ENCODE data around the gene MTRFR. TPM values are rescaled to one million over a fixed set of nuclear protein-coding genes. Genes with fewer than 3 reads are reported as not detected.

The MTRFR gene
- total RNA-seq (2021): 21.9 and 26.3 TPM in 2 replicates
- percentile 72 among the genes with signal in this experiment for Bru-seq, nascent RNA
- BruChase-seq, experiment 1, labeled RNA remaining after a 2-hour chase: percentile 70 among the genes with signal in this experiment
- BruChase-seq, experiment 2, labeled RNA remaining after a 6-hour chase: percentile 72 among the genes with signal in this experiment
- long read RNA-seq, transcript C12orf65-201 (3 exons, 2,073 nt): major isoform, 90 of 107 reads
- long read RNA-seq, partial matches to known transcripts: 0 of 107 reads
- long read RNA-seq, other reads (novel, unspliced or antisense): 6 of 107 reads

DNA sequence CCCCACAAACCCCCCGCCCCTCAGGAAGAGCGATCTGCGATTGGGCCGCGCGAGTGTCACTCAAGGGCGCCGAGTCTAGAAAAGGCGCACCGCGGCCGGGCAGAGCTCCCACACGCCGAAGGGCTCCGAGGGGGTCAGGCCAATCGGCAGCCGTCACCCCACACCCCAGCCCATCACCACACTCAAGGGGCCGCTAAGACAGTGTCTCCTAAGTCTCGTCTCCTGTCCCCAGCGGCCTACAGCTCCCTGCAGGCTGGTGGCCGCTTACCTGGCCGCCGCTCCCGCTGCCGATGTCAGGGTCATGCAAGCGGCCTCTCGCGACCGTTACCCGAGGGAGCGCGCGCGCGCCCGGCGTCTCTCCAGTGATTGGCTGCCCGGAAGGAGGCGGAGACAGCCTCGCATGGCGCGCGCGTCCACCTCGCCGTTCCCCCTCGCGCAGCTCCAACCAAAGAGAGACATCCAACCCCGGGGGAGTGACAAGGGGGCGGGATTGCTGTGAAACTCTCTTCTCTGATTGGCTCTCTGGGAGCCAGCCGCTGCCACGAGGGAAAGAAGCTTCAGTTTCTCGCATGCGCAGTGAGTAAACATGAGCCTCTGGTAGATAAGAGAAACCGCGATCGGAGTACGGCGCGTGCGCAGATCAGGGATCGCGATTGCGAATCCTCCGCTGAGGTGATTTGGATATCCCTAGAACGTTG lies at the start of gene MTRFR, which contains the start of gene MPHOSPH9:
Gene MTRFR (plus strand): TSS at position 630 of the 698 bp plus-strand sequence. CDS start 20,239 bp downstream, outside the sequence.
Gene MPHOSPH9 (minus strand): TSS at position 335 of the 698 bp plus-strand sequence. CDS start 2,777 bp downstream, outside the sequence.
- peak within 1 kb of the TSS; percentile 88 for H3K27ac ChIP-seq (ENCODE audit: low read depth, low read length, poor library complexity, severe bottlenecking)
- peaks cover 5% of the 10 kb centered on the region for H3K36me3 ChIP-seq (ENCODE audit: insufficient read depth, low read length, poor library complexity, severe bottlenecking)
- H3K9me3 ChIP-seq (ENCODE audit: low read depth, low read length, poor library complexity, severe bottlenecking): no peaks in the 10 kb centered on the region
- peak; percentile 100 for DNase-seq (ENCODE audit: low spot score)
- H3K27me3 ChIP-seq (replicated peaks; ENCODE audit: insufficient read depth, low read depth, low read length, poor library complexity): no peaks in the 10 kb centered on the region
- intact Hi-C loops (cut with micrococcal nuclease; ENCODE audit: unreplicated experiment): loop anchor here (2.0 to 10.0 kb wide), 3 partner anchors 156 to 358 kb away; partner anchors contain the start of gene ABCB9
- no peak for TF ChIP-seq EZH2 (IDR thresholded peaks at IDR 0.05; ENCODE audit: borderline replicate concordance, low read depth, low read length, poor library complexity, severe bottlenecking)
- TF ChIP-seq, protein P1, sequence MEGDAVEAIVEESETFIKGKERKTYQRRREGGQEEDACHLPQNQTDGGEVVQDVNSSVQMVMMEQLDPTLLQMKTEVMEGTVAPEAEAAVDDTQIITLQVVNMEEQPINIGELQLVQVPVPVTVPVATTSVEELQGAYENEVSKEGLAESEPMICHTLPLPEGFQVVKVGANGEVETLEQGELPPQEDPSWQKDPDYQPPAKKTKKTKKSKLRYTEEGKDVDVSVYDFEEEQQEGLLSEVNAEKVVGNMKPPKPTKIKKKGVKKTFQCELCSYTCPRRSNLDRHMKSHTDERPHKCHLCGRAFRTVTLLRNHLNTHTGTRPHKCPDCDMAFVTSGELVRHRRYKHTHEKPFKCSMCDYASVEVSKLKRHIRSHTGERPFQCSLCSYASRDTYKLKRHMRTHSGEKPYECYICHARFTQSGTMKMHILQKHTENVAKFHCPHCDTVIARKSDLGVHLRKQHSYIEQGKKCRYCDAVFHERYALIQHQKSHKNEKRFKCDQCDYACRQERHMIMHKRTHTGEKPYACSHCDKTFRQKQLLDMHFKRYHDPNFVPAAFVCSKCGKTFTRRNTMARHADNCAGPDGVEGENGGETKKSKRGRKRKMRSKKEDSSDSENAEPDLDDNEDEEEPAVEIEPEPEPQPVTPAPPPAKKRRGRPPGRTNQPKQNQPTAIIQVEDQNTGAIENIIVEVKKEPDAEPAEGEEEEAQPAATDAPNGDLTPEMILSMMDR (conservative IDR thresholded peaks at IDR 0.05; ENCODE audit: low read depth, low read length): no peak
- peaks cover 29% of the 10 kb centered on the region for H3K4me1 ChIP-seq (ENCODE audit: insufficient read depth, low read length, poor library complexity, severe bottlenecking)
- BruUV-seq (replicated peaks): no TSS peak
- CTCF ChIA-PET: interaction anchor here (0.7 to 1.0 kb wide), 2 partner anchors 15 to 133 kb away, joined by 3 to 10 read pairs; no protein-coding TSS in a partner anchor
- POLR2A ChIA-PET (ENCODE audit: low non-redundant PET): interaction anchor here (0.5 to 0.7 kb wide), 4 partner anchors 10 to 740 kb away, joined by 3 to 6 read pairs (median 4); partner anchors contain the start of gene CCDC92
- peak within 1 kb of the TSS; percentile 86 for H3K4me3 ChIP-seq (ENCODE audit: low read depth, low read length, poor library complexity, severe bottlenecking)

DNA sequence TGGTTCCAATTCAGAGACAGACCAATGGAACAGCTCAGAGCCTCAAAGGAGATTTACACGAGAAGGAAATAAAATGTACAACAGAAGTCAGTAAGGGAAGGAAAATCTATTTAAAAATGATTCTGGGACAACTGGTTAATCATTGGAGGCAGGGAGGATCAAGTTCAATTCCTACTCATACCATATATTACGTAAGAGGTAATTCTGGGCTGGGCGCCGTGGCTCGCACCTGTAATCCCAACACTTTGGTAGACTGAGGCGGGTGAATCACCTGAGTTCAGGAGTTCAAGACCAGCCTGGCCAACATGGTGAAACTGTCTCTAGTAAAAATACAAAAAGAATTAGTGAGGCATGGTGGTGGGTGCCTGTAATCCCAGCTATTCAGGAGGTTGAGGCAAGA lies 45.6 kb upstream of the MTRFR start:
- POLR2A ChIA-PET (ENCODE audit: low non-redundant PET): no interaction called here

GRCh38 chr12:123199936-123200335 lies 33.3 kb upstream of the MTRFR start:
- Histone ChIP-seq H3K27ac (ENCODE audit: low read depth, low read length, poor library complexity, severe bottlenecking) (no peak overlapping the region), H3K36me3 (ENCODE audit: insufficient read depth, low read length, poor library complexity, severe bottlenecking) (peaks cover 53% of the 10 kb centered on the region), H3K9me3 (ENCODE audit: low read depth, low read length, poor library complexity, severe bottlenecking) (no peaks in the 10 kb centered on the region), H3K27me3 (replicated peaks; ENCODE audit: insufficient read depth, low read depth, low read length, poor library complexity) (no peaks in the 10 kb centered on the region), H3K4me3 (ENCODE audit: low read depth, low read length, poor library complexity, severe bottlenecking) (no peak overlapping the region), H3K4me1 (ENCODE audit: insufficient read depth, low read length, poor library complexity, severe bottlenecking) (no peaks in the 10 kb centered on the region)
- ChIA-PET CTCF (no interaction called here), POLR2A (ENCODE audit: low non-redundant PET) (interaction anchor here (0.6 kb wide), 1 partner anchor 79 kb away, joined by 5 read pairs; no protein-coding TSS in a partner anchor)
- no TSS peak for BruUV-seq (replicated peaks)
- peak; percentile 26 for DNase-seq (ENCODE audit: low spot score)
- no peak for TF ChIP-seq EZH2 (IDR thresholded peaks at IDR 0.05; ENCODE audit: borderline replicate concordance, low read depth, low read length, poor library complexity, severe bottlenecking)
- TF ChIP-seq, protein P1 (conservative IDR thresholded peaks at IDR 0.05; ENCODE audit: low read depth, low read length): no peak
- intact Hi-C loops (cut with micrococcal nuclease; ENCODE audit: unreplicated experiment): no loop called here

More for the DNA sequence above, 45.6 kb upstream of the MTRFR start:
- no TSS peak for BruUV-seq (replicated peaks)
- Histone ChIP-seq H3K9me3 (ENCODE audit: low read depth, low read length, poor library complexity, severe bottlenecking) (no peaks in the 10 kb centered on the region), H3K4me3 (ENCODE audit: low read depth, low read length, poor library complexity, severe bottlenecking) (no peak overlapping the region), H3K27me3 (replicated peaks; ENCODE audit: insufficient read depth, low read depth, low read length, poor library complexity) (no peaks in the 10 kb centered on the region), H3K4me1 (ENCODE audit: insufficient read depth, low read length, poor library complexity, severe bottlenecking) (no peaks in the 10 kb centered on the region), H3K27ac (ENCODE audit: low read depth, low read length, poor library complexity, severe bottlenecking) (no peak overlapping the region), H3K36me3 (ENCODE audit: insufficient read depth, low read length, poor library complexity, severe bottlenecking) (peaks cover 64% of the 10 kb centered on the region)
- TF ChIP-seq, protein P1 (conservative IDR thresholded peaks at IDR 0.05; ENCODE audit: low read depth, low read length): no peak
- no peak for TF ChIP-seq EZH2 (IDR thresholded peaks at IDR 0.05; ENCODE audit: borderline replicate concordance, low read depth, low read length, poor library complexity, severe bottlenecking)
- CTCF ChIA-PET: no interaction called here
- intact Hi-C loops (cut with micrococcal nuclease; ENCODE audit: unreplicated experiment): no loop called here
- no peak for DNase-seq (ENCODE audit: low spot score)

Data from A673 (cell line).